Esophagus squamous epithelium (tissue), 5 donors: ENCODE measurements around the gene RIMS3. TPM values are rescaled to one million over a fixed set of nuclear protein-coding genes. Genes with fewer than 3 reads are reported as not detected.

Experiments
- DNase-seq: peaks from one replicate; lab custom pipeline; 2025; lab: John Stamatoyannopoulos, UW
- H3K27ac ChIP-seq, 4 donors: fragments of 200-600 bp; sonication (generic); one replicate each; pipeline ENCODE4 v1.5.1; 2016 to 2019; ENCODE audit warnings: mild to moderate bottlenecking in 1 of 4
- H3K27me3 ChIP-seq, 4 donors: fragments of 200-600 bp; sonication (generic); 1 replicate in 3 of 4; 2 replicates in 1 of 4; pipeline versions ENCODE4 v1.5.1 to v1.6.0; 2017 to 2021; ENCODE audit warnings: antibody characterized with exemption in 1 of 4
- H3K36me3 ChIP-seq, 3 donors: fragments of 200-600 bp; sonication (generic); one replicate each; pipeline ENCODE4 v1.5.1; 2016 to 2019
- H3K4me1 ChIP-seq, 3 donors: fragments of 200-600 bp; sonication (generic); one replicate each; pipeline ENCODE4 v1.5.1; 2017 to 2019
- H3K4me3 ChIP-seq, 4 donors: fragments of 200-600 bp; sonication (generic); 1 replicate in 3 of 4; 2 replicates in 1 of 4; pipeline ENCODE4 v1.5.1; 2016 to 2019; ENCODE audit warnings: mild to moderate bottlenecking in 2 of 4, moderate library complexity in 1 of 4
- H3K9me3 ChIP-seq, 3 donors: fragments of 200-600 bp; sonication (generic); one replicate each; pipeline ENCODE4 v1.5.1; 2016 to 2019
- CTCF ChIP-seq, 6 experiments: fragments of 450-650 bp in 4 of 6; fragments of 200-600 bp in 2 of 6; sonication (generic) in 2 of 6; IDR thresholded peaks; one replicate each; pipeline ENCODE4 v1.5.1; 2016 to 2019; ENCODE audit warnings: antibody characterized with exemption in 6 of 6, mild to moderate bottlenecking in 4 of 6, moderate library complexity in 4 of 6
- POLR2A ChIP-seq, 4 donors: fragments of 450-650 bp; IDR thresholded peaks; one replicate each; pipeline ENCODE4 v1.6.1; 2017; ENCODE audit warnings: antibody characterized with exemption in 4 of 4, mild to moderate bottlenecking in 4 of 4, moderate library complexity in 3 of 4
- WGBS, 2 donors: methylation state at CpG; one replicate each; pipeline ENCODE4 v1.1.5; 2018; 5-methylcytosine and 5-hydroxymethylcytosine counted together
- intact Hi-C: fragments of 100-400 bp; cut with DNase I; formaldehyde crosslinking; loops from one replicate; pipeline ENCODE4 v1.15.0; 2022
- total RNA-seq, 4 donors: library from RNA; depleted of rRNA; stranded (reverse); fragments of >200 nt; gene quantifications; one replicate each; pipeline ENCODE4 v1.1.0, GENCODE V29; 2016
- donor health status: DM: yes; HTN: yes; CAD: no.

Gene RIMS3
- total RNA-seq, 4 donors from 2014 or later = 1.0 to 2.5 (median 1.5) TPM

DNA sequence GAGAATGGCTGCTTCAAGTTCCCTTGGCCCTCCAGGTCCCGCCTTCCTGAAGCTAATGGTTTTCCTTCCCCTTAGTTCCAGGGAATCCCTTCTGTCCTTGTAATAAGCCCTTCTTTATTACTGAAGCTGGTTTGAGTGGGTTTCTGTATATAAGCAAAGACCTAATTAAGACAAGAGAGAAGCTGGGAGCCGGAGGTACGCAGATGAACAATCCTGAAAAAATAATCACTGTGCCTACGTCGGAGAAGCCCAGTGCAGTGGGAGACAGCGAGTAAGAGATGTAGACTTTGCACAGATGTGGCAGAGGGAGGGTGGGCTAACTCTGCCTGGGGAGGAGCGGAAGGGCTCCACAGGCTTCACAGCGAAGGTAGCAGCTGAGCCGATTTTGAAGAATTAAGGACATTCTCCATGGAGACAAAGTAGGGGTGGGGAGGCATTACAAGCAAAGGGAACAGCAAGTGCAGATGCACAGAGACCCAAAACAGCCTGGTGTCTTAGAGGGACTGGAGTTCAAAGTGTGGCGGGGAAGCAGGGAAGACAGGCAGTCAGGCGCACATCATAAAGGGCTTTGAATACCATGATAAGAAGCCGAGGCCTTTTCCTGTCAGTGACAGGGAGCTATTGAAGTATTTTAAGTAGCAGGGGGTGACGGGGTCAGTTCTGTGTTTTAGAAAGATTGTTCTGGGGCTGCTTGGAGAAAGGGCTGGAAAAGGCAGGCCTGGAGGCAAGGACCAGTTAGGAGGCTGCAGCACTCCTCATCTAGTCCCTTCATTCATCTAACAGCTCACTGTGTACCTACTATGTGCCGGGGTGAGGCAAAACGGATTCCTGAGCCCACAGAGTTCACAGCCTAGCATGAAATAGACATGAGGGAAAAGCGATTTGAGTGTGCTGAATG is 6.5 kb downstream of the RIMS3 start:
- DNase-seq = no peak
- H3K4me3 ChIP-seq = no peak overlapping the region
- peaks cover 0 to 18% (median 3%) of the 10 kb centered on the region in 3 donors for H3K4me1 ChIP-seq
- no peaks in the 10 kb centered on the region for H3K27me3 ChIP-seq
- no peak overlapping the region for H3K27ac ChIP-seq
- WGBS, 2 donors = 74 to 82% methylated on average over 16 of the region's 16 CpGs
- H3K9me3 ChIP-seq = no peaks in the 10 kb centered on the region
- no peaks in the 10 kb centered on the region for H3K36me3 ChIP-seq
- TF ChIP-seq POLR2A (IDR thresholded peaks at IDR 0.05) = no peak
- no peak for TF ChIP-seq CTCF (IDR thresholded peaks at IDR 0.05)
- intact Hi-C loops = no loop called here

- Histone ChIP-seq H3K4me1 (peaks cover 0 to 23% (median 2%) of the 10 kb centered on the region in 3 donors), H3K36me3 (no peaks in the 10 kb centered on the region), H3K4me3 (no peak overlapping the region), H3K27ac (no peak overlapping the region), H3K27me3 (no peaks in the 10 kb centered on the region), H3K9me3 (no peaks in the 10 kb centered on the region)
- intact Hi-C loops = no loop called here
- DNase-seq = no peak
- 66 to 82% methylated on average over 7 of the region's 7 CpGs for WGBS, 2 donors
- TF ChIP-seq POLR2A (IDR thresholded peaks at IDR 0.05) (no peak), CTCF (IDR thresholded peaks at IDR 0.05) (no peak)
Observed at GRCh38 chr1:40657046-40657445, 8.4 kb downstream of the RIMS3 start.

DNA sequence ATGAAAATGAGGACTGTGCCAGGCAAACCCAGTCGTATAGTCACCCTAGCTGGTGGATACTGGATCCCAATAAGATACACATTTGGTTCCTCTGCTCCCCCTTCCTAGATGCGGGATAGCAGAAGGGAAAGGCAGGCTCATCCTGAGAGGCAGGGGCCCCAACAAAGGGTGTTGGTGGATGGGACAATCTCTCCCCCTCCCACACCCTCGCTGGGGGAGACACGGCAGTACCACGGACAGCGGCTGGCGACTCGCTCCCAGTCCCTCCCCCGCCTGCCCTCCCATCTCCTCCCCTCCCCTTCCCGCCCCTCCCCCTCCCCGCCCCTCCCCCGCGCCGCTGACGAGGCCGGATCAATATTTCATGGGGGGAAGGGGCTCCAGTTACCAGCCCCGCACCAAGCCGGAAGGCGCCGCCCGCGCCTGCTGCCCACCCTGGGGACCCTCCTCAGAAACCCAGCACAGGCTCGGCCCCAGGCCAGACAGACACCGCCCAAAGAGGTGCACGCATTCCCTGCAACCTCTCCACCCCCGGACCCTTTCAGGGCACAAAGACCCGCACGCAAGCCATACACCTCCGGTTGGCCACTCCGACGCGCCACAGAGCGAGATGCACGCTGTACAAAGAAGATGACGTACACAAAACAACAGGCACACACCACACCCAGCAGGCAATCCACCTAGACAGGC is 11.5 kb downstream of the RIMS3 start:
- H3K27me3 ChIP-seq = no peaks in the 10 kb centered on the region
- intact Hi-C loops = no loop called here
- WGBS, 2 donors = 47 to 61% methylated on average over 2 to 8 of the region's 35 CpGs
- peaks cover 9 to 48% (median 12%) of the 10 kb centered on the region in 3 donors for H3K4me1 ChIP-seq
- no peak for TF ChIP-seq CTCF (IDR thresholded peaks at IDR 0.05)
- no peak for TF ChIP-seq POLR2A (IDR thresholded peaks at IDR 0.05)
- no peaks in the 10 kb centered on the region for H3K9me3 ChIP-seq
- no peak for DNase-seq
- no peaks in the 10 kb centered on the region for H3K36me3 ChIP-seq
- H3K27ac ChIP-seq = no peak overlapping the region
- no peak overlapping the region for H3K4me3 ChIP-seq

GRCh38 chr1:40652979-40653378 is 12.5 kb downstream of the RIMS3 start:
- no peaks in the 10 kb centered on the region for H3K27me3 ChIP-seq
- intact Hi-C loops = no loop called here
- H3K4me3 ChIP-seq = no peak overlapping the region
- DNase-seq = no peak
- TF ChIP-seq POLR2A (IDR thresholded peaks at IDR 0.05) = no peak
- TF ChIP-seq CTCF (IDR thresholded peaks at IDR 0.05) = peak in 1 of 6 experiments; percentile 38
- peaks cover 9 to 51% (median 12%) of the 10 kb centered on the region in 3 donors for H3K4me1 ChIP-seq
- H3K9me3 ChIP-seq = no peaks in the 10 kb centered on the region
- WGBS, 2 donors = 48 to 59% methylated on average over 4 of the region's 4 CpGs
- no peaks in the 10 kb centered on the region for H3K36me3 ChIP-seq
- H3K27ac ChIP-seq = no peak overlapping the region

DNA sequence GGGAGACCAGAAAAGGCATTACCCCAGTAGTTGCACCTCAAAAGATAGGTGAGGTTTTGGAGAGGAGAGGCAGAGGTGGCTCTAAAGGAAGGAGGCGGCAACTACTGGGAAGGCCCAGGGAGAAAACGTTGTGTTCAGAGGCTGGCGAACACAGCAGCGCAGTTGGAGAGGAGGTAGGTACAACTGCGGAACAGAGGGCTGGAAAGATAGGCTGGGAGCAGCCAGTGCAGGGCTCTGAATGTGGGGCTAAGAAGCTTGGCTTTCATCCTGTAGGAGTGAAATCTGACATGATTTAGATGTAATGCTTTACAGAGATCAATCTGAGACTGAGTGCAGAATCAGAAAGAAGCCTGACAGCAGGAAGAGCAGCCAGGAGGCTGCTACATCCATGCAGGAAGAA is 13.0 kb downstream of the RIMS3 start:
- no peaks in the 10 kb centered on the region for H3K9me3 ChIP-seq
- H3K27me3 ChIP-seq = no peaks in the 10 kb centered on the region
- no peak overlapping the region for H3K4me3 ChIP-seq
- peaks cover 9 to 51% (median 12%) of the 10 kb centered on the region in 3 donors for H3K4me1 ChIP-seq
- no peak for TF ChIP-seq CTCF (IDR thresholded peaks at IDR 0.05)
- TF ChIP-seq POLR2A (IDR thresholded peaks at IDR 0.05) = no peak
- intact Hi-C loops = no loop called here
- WGBS, 2 donors = 73 to 84% methylated on average over 5 of the region's 5 CpGs
- H3K27ac ChIP-seq = no peak overlapping the region
- no peaks in the 10 kb centered on the region for H3K36me3 ChIP-seq
- DNase-seq = no peak
